Activated T-helper 2 cell treated with anti-CD3 and anti-CD28 coated beads, Interferon-gamma antibody, Interleukin-2, Interleukin-4, amounts not matched to agents 10 μg/mL and 5 μg/mL and 100 μg/mL, durations not matched to agents 14 hours and 24 hours and 36 hours (primary cell): Measurements from ENCODE around the gene ZFYVE21. TPM values are rescaled to one million over a fixed set of nuclear protein-coding genes. Genes with fewer than 3 reads are reported as not detected.

ENCODE experiments used
- DNase-seq: peaks from one replicate; pipeline ENCODE4 v3.0.0; 2021; ENCODE audit warnings: low spot score
- H3K27ac Mint-ChIP-seq: one replicate; pipeline ENCODE4 v1.8.0; 2021; ENCODE audit warnings: mixed read lengths
- H3K27me3 Mint-ChIP-seq: one replicate; pipeline ENCODE4 v1.8.0; 2021; ENCODE audit warnings: low read depth, mixed read lengths
- H3K36me3 Mint-ChIP-seq: one replicate; pipeline ENCODE4 v1.8.0; 2021; ENCODE audit warnings: low read depth, mixed read lengths
- H3K4me1 Mint-ChIP-seq: one replicate; pipeline ENCODE4 v1.8.0; 2021; ENCODE audit warnings: low read depth, mixed read lengths
- H3K4me3 Mint-ChIP-seq: one replicate; pipeline ENCODE4 v1.8.0; 2021; ENCODE audit warnings: low read depth, mild to moderate bottlenecking, moderate library complexity, mixed read lengths
- H3K9me3 Mint-ChIP-seq: one replicate; pipeline ENCODE4 v1.8.0; 2021; ENCODE audit warnings: mixed read lengths
- intact Hi-C: fragments of 100-400 bp; cut with micrococcal nuclease; formaldehyde crosslinking; loops from one replicate; pipeline ENCODE4 v1.15.1; 2023
- total RNA-seq: library from RNA; stranded (reverse); gene quantifications from 2 replicates; pipeline ENCODE4 v1.2.3, GENCODE V29; 2022

Gene ZFYVE21
- total RNA-seq, 1 donor from 2014 or later = 27.5 TPM

DNA sequence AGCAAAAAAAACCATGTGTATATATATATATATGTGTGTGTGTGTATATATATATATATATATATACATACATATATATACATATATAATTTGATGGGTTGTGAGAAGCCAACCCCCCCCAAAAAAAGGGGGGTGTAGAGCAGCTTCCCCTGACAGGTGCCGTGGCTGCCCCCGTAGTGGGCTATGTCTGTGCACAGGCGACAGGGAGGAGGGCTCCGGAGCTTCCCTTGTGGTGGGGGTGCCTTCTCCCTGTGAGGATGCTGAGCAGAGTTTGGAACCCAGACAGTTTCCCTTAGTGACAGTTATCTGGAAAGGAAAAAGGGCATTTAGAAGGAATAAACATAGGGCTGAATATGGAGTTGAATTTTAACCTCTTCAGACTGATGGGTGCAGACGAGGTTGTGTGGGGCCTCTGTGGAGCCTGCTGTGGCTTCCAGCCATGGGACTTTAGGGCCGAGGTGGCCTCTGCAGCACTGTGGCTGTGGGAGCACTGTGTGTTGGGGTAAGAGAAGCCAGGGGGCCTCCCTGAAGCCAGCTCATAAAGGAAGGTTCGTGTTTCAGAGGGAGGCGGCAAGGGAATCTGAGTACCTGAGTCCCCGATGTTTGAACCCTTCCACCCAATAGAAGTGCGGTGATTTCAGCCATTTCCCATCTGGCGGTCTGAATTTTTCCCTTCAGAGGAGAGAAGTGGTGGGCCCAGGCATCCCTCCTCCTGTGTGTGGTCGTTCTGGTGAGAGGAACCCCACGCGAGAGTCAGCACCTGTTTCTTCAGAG, 20.1 kb upstream of the ZFYVE21 start:
- Mint-ChIP-seq H3K27me3 (no peaks in the 10 kb centered on the region), H3K9me3 (no peaks in the 10 kb centered on the region), H3K36me3 (peaks cover 34% of the 10 kb centered on the region), H3K4me1 (no peaks in the 10 kb centered on the region), H3K27ac (no peak overlapping the region), H3K4me3 (no peak overlapping the region)
- intact Hi-C loops = no loop called here
- DNase-seq = no peak

DNA sequence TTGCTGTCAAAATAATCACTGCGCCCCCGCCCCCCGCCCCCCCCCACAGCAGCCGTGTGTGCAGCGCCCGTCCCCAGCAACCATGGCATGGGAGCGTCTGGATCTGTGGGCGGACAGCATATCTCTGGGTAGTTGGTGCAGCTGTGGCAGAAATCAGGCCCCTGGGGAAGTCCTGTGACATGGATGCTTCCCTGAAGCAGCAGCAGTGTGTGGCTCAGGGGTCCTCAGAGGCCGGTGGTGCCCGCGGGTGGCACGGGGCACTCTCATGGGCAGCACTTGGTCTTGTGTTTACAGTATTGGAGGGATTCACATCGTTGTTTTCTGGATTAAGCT, 19.6 kb upstream of the ZFYVE21 start:
- no peak overlapping the region for H3K27ac Mint-ChIP-seq
- H3K36me3 Mint-ChIP-seq = peaks cover 32% of the 10 kb centered on the region
- intact Hi-C loops = no loop called here
- no peaks in the 10 kb centered on the region for H3K27me3 Mint-ChIP-seq
- no peaks in the 10 kb centered on the region for H3K4me1 Mint-ChIP-seq
- no peak for DNase-seq
- no peak overlapping the region for H3K4me3 Mint-ChIP-seq
- no peaks in the 10 kb centered on the region for H3K9me3 Mint-ChIP-seq

DNA sequence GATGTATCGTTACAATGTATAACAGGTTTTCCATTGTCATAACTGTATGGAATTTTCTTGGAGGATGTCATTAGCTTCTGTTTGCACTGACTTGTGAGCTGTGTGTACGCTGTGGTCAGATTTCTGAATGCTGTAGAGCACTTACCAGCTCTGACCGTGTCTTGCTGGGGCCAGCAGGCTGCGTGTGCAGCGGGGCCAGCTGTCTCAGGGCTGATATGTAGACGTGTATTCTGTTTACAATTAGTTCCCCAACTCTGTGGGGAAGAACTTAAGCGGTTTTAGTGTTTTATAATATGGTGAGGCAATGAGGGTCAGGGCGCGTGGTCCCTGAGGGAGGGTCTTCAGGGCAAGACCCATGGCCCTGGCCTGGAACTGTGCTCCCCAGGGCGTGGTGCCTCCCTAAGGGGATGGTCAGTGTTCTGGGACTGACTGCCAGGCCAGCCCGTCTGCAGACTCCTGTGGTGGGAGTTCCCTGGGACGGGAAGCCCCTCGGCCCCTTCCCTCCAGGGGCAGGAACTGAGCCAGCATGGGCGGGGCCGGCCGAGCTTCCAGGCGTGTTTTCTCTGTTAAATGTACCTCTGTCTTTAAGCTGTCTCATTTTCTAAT, 19.0 kb upstream of the ZFYVE21 start:
- peaks cover 32% of the 10 kb centered on the region for H3K36me3 Mint-ChIP-seq
- no peaks in the 10 kb centered on the region for H3K4me1 Mint-ChIP-seq
- no peaks in the 10 kb centered on the region for H3K9me3 Mint-ChIP-seq
- no peak for DNase-seq
- H3K27me3 Mint-ChIP-seq = no peaks in the 10 kb centered on the region
- no peak overlapping the region for H3K27ac Mint-ChIP-seq
- no peak overlapping the region for H3K4me3 Mint-ChIP-seq
- intact Hi-C loops = no loop called here

DNA sequence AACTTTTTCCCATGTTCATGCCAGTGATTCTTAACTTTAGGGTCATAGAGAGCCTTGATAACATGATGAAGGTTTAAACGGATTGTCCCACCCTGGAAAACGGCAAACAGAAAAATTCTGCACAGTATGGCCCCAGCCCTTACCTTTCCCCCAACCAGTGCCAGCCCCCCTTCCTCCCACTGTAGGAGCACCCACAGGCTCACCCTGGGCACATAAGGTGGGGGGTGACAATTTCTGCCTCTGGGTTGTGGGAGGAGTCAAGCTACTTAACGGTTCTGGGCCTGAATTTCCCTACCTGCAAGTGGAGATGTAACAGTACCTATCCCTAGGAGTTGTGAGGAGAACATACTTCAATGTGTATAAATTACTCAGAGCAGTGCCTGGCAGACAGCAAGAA, 18.4 kb upstream of the ZFYVE21 start:
- H3K27ac Mint-ChIP-seq = no peak overlapping the region
- no peak overlapping the region for H3K4me3 Mint-ChIP-seq

GRCh38 chr14:103697603-103698379, 17.8 kb upstream of the ZFYVE21 start:
- H3K27ac Mint-ChIP-seq = no peak overlapping the region

More for the DNA sequence above, 18.4 kb upstream of the ZFYVE21 start:
- H3K36me3 Mint-ChIP-seq = peaks cover 36% of the 10 kb centered on the region
- DNase-seq = no peak
- H3K27me3 Mint-ChIP-seq = no peaks in the 10 kb centered on the region
- intact Hi-C loops = no loop called here
- H3K9me3 Mint-ChIP-seq = no peaks in the 10 kb centered on the region
- H3K4me1 Mint-ChIP-seq = no peaks in the 10 kb centered on the region

DNA sequence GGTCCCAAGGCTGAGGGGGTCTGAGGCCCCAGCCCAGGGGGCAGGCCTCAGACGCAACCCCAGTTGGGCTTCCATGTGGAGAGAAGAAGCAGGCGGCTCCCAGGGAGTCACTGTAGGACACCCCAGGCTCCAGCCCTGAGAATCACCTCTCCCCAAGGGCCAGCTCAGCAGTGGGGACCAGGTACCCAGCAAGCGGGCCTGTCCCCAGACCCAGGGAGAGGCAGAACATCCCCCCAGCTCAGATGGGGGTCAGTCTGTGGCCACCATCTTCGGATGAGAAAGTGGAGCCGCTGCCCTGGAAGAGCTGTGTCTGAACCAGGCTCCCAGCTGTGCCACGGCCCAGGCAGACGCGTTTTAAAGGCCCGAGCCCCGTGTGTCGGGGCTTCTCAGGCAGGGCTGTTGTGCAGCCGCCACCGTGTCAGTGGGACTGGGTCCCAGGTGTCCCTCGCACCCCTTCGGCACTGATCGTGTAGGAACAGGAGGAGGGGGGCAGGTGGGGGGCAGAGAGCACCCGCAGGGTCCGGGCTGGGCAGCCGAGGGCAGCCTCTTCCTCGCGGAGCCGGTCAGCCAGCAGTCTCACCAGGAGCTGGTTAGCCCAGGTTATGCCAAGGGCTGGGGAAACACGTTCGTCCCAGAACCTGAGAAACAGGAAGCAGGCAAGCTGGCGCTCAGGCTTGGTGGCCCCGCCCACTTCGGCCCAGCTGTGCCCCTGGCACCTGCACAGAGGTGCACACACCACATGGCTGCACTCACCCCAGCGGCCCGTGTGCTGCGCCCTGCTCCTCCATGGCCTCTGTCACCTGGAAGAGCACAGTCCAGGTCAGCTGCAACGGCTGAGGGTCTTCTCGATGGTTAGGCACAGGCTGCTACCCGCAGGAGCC, 17.0 kb upstream of the ZFYVE21 start:
- Mint-ChIP-seq H3K9me3 (no peaks in the 10 kb centered on the region), H3K36me3 (peaks cover 44% of the 10 kb centered on the region), H3K4me1 (no peaks in the 10 kb centered on the region), H3K4me3 (no peak overlapping the region), H3K27me3 (no peaks in the 10 kb centered on the region), H3K27ac (no peak overlapping the region)
- intact Hi-C loops = no loop called here
- no peak for DNase-seq

More at GRCh38 chr14:103697603-103698379, 17.8 kb upstream of the ZFYVE21 start:
- intact Hi-C loops = no loop called here
- H3K4me1 Mint-ChIP-seq = no peaks in the 10 kb centered on the region
- no peak overlapping the region for H3K4me3 Mint-ChIP-seq
- no peaks in the 10 kb centered on the region for H3K27me3 Mint-ChIP-seq
- H3K36me3 Mint-ChIP-seq = peaks cover 39% of the 10 kb centered on the region
- no peak for DNase-seq
- no peaks in the 10 kb centered on the region for H3K9me3 Mint-ChIP-seq

GRCh38 chr14:103699261-103699661, 16.3 kb upstream of the ZFYVE21 start:
- intact Hi-C loops = no loop called here
- no peaks in the 10 kb centered on the region for H3K9me3 Mint-ChIP-seq
- H3K4me1 Mint-ChIP-seq = no peaks in the 10 kb centered on the region
- no peak overlapping the region for H3K27ac Mint-ChIP-seq
- no peak for DNase-seq
- H3K36me3 Mint-ChIP-seq = peaks cover 42% of the 10 kb centered on the region
- H3K27me3 Mint-ChIP-seq = no peaks in the 10 kb centered on the region
- no peak overlapping the region for H3K4me3 Mint-ChIP-seq

- Mint-ChIP-seq H3K9me3 (no peaks in the 10 kb centered on the region), H3K36me3 (peaks cover 41% of the 10 kb centered on the region), H3K4me3 (no peak overlapping the region), H3K4me1 (no peaks in the 10 kb centered on the region), H3K27me3 (no peaks in the 10 kb centered on the region), H3K27ac (no peak overlapping the region)
- DNase-seq = no peak
- intact Hi-C loops = no loop called here
These were observed 15.5 kb upstream of the ZFYVE21 start for GRCh38 chr14:103699901-103700752.

DNA sequence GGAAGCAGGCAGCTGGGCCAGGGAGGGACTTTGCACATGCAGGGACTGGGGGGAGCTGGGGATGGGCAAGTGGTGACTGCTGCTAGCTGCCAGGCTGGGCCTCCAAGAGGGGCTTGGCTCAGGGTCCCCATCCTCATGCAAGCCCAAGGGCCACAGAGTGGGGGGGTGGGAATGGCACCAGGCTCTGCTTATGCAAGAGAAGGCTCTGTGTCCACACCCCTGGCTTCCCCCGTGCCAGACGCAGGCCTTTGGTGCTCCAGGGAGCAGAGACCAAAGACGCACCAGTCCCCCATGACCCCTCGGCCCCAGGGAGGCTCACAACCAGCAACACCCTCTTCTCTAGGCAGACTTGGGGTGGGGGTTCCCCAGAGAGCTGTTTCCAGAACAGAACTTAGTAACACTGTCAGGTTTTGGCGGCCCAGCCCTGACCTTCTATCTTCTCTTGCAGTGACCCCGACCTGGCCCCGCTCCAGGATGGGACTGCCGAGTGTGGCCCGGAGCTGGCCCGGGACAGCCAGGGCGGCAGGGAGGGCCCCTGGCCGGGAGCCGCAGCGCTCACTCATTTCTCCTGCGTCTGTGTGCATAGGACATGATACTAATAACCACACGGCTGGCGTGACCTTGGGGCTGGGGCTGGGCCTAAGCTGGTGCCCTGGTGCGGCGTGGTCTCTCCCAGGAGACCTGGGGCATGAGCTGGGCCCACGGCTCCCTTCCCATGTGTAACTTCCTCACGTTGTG, 14.7 kb upstream of the ZFYVE21 start:
- H3K36me3 Mint-ChIP-seq = peaks cover 43% of the 10 kb centered on the region
- intact Hi-C loops = no loop called here
- no peaks in the 10 kb centered on the region for H3K4me1 Mint-ChIP-seq
- H3K9me3 Mint-ChIP-seq = no peaks in the 10 kb centered on the region
- H3K27ac Mint-ChIP-seq = no peak overlapping the region
- H3K4me3 Mint-ChIP-seq = no peak overlapping the region
- H3K27me3 Mint-ChIP-seq = no peaks in the 10 kb centered on the region
- no peak for DNase-seq

- Mint-ChIP-seq H3K4me1 (no peaks in the 10 kb centered on the region), H3K4me3 (no peak overlapping the region), H3K9me3 (no peaks in the 10 kb centered on the region), H3K27ac (no peak overlapping the region), H3K27me3 (no peaks in the 10 kb centered on the region), H3K36me3 (peaks cover 35% of the 10 kb centered on the region)
- DNase-seq = no peak
- intact Hi-C loops = no loop called here
These were observed 13.5 kb upstream of the ZFYVE21 start for GRCh38 chr14:103702095-103702494.

- H3K27ac Mint-ChIP-seq = no peak overlapping the region
- H3K9me3 Mint-ChIP-seq = no peaks in the 10 kb centered on the region
- intact Hi-C loops = no loop called here
These were observed 12.8 kb upstream of the ZFYVE21 start for GRCh38 chr14:103702497-103703432.

More at GRCh38 chr14:103702497-103703432, 12.8 kb upstream of the ZFYVE21 start:
- H3K27me3 Mint-ChIP-seq = no peaks in the 10 kb centered on the region
- no peaks in the 10 kb centered on the region for H3K4me1 Mint-ChIP-seq
- H3K36me3 Mint-ChIP-seq = peaks cover 32% of the 10 kb centered on the region
- H3K4me3 Mint-ChIP-seq = no peak overlapping the region
- no peak for DNase-seq
